ENCODE data around the gene MTF1.

The MTF1 gene

DNA sequence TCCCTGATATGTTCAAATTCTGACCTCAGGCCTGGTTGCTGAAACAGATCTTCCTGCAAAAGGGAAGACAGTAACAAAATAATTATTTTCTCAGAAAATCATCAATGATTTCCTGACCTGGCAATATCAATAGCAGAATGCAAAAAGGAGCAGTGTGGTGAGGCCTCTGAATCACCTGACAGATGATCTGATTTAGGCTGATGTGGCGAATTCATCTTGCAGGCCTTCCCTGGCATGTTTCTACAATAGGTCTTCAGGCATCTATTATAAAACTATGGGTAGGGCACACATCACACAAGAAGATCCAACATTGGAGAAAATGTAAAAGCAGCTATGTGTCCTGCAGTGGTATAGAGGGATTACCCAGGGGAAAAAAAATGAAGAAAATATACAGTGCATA is 7.1 kb upstream of the MTF1 start:
- DNase-seq = no peak

GRCh38 chr1:37865348-37866120 is 6.1 kb upstream of the MTF1 start:
- DNase-seq = no peak

DNA sequence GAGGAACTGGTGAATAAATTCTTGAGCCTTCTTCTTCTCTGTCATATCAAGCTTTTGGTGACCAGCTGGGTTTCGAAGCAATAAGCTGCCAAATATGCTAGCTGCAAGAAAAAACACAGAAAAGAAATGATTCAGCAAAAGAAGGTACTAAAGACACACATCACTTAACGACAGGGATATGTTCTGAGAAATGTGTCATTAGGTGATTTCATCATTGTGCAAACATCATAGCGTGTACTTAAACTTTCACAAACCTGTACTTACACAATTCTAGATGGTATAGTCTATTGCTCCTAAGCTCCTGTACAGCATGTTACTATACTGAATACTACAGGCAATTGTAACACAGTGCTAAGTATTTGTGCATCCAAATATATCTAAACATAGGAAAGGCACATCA is 2.9 kb upstream of the MTF1 start:
- no peak for DNase-seq

DNA sequence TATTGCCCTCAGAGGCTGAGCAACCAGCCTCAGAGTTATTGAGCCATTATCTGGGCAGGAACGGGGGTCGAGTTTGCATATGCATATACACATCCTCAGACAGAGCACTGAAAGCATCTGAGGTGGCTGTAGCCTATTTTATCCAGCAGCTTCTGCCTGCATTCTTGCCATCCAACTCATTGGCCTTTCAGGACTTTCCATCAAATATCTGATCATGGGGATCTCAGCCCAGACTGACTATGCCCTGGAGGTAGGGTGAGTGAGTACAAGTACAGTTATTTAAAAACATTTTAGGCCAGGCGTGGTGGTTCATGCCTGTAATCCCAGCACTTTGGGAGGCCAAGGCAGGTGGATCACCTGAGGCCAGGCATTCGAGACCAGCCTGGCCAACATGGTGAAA is 1.8 kb upstream of the MTF1 start:
- DNase-seq = no peak

- DNase-seq = no peak
Measured at GRCh38 chr1:37860346-37860666, 914 bp upstream of the MTF1 start.

DNA sequence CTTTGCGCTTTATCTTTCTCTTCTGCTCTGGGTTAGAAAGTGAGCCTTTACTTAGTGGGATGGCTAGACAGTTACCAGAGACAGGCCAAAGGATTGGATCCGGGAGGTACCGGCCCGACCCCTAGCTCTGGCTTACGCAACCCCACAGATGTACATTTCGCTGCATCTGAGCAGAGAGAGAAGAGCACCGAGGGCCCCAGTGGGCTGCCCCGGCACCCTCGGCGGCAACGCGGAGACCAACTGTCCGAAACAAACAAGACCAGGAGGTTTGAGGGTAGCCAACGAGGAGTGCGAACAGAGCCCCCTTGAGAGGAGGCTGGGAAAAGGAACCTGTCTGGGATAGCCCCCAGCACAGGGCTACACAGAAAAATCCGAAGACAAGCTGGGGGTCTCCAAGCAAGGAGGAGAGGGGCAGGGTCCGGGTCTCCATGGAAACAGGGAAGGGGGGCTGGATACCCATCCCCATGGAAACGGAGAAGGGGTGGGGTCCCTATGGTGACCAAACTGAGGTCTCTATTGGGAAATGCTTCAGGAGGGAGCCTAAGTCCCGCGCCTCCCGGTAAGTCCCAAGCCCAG is 373 bp downstream of the MTF1 start:
- DNase-seq = no peak

GRCh38 chr1:37854406-37854805 is 5.0 kb downstream of the MTF1 start:
- no peak for DNase-seq

- no peak for DNase-seq
Measured at GRCh38 chr1:37853157-37853556, 6.2 kb downstream of the MTF1 start.

DNA sequence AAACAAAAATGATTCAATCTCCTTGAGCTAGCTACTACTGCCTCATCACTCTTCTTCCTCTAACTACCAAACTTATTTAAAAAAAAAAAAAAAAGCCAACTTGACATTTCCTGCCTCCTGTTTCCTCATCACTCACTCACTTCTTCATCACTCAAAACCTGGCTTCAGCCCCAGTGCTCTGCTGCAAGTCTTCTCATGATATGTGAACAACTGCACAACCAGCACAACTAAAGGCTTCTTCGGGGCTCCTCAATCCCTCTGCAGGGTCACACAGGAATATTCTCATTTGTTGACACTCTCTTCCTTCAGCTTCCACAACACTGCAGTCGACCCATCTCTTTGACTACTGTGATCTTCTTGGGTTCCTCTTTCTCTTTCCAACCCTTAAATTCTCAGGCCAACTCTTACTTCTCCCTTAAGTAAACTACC is 7.6 kb downstream of the MTF1 start:
- DNase-seq = peak; percentile 49

- no peak for DNase-seq
Measured at GRCh38 chr1:37851262-37851661, 8.1 kb downstream of the MTF1 start.

DNA sequence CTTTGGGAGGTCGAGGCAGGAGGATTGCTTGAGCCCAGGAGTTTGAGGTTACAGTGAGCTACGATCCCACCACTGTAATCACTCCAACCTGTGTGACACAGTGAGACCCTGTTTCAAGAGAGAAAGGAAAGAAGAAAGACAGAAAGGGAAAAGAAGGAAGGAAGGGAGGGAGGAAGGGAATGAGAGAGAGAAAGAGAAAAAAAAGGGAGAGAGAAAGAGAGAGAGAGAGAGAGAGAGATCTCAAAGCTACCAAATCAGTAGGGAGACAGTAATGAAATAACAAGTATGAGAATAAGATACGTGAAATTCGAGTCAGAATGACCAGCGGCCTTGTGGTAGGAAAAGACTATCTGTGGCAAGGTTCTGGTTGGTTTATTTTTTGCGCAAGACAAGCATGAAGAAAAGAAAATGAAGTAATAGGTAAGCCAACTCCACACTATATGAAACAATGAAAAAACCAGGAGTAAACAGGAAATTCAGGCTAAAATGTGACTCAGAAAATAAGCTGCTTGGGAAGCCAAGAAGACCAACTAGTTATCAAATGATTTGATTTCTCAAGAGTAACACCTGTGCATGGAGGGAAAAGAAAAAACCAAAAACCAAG is 8.9 kb downstream of the MTF1 start:
- DNase-seq = no peak

DNA sequence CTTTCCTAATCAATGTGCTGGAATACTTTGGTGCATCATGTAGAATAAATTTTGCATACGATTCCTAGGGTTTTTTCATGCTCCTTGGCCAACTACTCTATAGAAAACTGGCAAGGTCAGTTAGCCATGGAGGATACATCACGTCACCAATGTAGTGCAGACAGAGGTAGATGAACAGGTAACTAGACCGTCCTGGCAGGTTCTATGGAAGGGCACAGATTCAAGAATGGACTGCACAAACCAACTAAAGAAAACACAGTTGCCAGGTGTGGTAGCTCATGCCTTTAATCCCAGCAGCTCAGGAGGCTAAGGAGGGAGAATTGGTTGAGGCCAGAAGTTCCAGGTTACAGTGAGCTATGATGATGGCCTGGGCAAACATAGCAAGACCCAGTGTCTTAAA is 9.9 kb downstream of the MTF1 start:
- no peak for DNase-seq

DNA sequence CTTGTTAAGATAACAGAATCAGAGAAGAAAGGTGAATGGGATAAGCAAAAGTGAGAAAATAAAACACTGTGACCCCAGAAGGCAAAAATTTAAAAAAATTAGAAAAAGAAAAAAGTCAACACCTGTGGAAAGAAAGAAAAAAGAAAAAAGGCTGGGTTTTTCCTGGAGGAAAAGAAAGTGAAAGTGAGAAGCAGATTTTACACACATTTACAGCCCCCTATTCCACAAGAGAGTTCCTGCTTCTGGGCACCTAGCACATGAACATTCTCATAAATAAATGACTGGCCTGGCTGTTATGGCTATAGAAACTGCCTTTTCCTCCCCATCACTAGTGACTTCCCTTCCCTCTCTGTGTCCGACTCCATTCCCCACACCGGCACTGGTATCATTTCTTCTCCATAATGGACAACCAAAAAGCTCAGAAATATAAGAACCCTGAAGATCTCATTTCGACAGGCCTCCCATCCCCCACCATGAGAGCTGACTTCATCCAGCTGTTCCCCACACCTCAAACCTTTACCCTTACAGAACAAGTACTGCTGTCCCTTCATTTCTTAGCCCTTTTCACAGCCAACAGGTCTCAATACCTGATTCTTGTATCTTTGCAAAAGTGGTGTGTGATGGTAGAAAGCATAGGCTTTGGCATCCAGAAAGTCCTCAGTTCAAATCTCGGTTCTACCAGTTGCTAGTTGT is 12.6 kb downstream of the MTF1 start:
- no peak for DNase-seq

- DNase-seq = peak; percentile 64
Measured at GRCh38 chr1:37845786-37846185, 13.6 kb downstream of the MTF1 start.

DNA sequence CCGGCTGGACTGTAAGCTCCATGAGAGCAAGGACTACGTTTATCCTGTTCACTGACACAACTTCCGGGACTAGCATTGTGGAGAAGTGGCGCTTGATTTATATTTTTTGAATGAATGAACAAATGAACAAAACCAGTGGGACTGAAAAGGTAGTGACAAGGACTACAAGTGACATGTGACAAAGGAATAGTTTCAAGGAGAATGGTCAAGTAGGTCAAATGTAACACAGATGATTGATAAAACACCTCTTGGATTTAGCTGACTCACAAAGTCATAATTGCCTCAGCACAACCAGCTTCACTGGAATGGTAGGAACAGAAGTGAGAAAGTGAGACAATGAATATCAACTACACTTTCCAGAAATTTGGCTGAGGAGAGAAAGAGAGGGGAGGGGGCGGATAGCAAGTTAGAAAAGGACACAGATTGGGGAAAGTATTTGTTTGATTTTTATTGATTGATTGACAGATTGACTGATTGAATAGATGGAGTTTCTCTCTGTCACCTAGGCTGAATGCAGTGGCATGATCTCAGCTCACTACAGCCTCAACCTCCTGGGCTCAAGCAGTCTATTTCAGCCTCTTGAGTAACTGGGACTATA is 14.2 kb downstream of the MTF1 start:
- DNase-seq = no peak

GRCh38 chr1:37844536-37844935 is 14.9 kb downstream of the MTF1 start:
- no peak for DNase-seq

GRCh38 chr1:37841652-37842051 is 17.7 kb downstream of the MTF1 start:
- no peak for DNase-seq

GRCh38 chr1:37840711-37841110 is 18.7 kb downstream of the MTF1 start:
- no peak for DNase-seq

DNA sequence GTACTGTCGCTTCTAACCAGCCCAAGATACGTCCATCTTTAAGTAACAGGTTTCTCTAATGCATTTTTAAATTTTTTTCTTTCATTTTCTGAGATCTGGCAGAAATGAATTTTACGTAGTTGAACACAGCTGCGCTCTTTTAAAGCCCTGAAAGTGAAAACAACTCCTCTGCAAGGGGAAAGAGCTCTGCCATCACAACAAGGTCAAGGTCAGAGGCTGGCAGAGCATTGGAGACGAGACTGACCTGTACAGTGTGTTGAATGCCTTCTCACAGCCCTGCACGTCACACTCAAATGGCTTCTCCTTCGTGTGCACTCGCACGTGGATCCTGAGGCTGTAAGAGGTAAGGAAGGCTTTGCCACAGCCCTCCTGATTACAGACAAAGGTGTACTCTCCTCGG is 19.7 kb downstream of the MTF1 start:
- no peak for DNase-seq

DNA sequence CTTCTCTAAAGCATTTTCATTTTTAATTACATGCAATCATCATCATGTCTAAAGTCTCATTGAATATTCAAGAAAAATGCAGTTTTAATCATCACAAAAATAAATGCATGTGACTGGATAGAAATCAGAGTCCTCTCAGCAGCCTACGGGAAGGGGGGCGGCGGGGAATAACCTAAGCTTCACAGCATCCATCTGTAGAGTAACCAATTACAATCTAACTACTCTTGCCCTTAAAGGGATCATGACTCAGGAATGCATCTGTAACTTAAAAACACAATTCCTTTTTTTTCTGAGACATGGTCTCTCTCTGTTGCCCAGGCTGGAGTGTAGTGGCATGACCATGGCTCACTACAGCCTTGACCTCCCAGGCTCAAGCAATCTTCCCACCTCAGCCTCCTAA is 22.6 kb downstream of the MTF1 start:
- no peak for DNase-seq

DNA sequence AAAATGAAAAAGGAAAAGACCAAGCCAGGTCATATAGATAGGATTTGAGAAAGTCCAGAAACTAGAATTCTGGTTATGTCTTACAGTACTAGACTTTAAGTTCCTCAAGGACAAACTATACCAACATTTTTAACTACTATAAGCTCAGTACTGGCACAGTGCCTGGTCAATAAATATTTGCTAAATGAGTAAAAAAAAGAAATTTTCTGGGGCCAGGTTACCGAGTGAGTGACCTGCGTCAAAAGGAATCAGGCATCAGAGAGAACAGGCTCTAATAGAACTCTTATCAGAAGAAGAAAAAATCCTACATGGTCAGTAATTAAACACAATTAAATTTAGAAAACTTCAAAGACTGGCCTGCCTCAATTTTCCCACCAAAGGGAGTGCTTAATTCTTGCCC is 27.6 kb downstream of the MTF1 start:
- DNase-seq = no peak

DNA sequence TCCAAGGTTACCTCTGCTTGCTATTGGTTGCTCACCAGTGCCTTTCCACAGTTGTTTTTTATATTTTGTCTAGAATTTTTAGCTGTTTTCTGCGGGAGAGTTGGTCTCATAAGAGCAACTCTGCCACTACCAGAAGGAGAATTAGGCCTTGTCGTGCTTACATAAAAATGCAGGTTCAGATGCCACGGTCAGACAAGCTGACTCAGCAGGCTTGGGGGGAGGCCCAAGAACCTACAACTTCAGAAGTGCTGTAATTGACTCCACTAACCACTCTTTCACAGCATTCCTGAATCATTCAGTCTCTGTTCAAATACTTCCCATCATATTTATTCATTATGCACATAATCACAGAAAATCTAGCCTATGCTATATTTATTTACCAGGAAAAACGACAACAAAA is 28.3 kb downstream of the MTF1 start:
- no peak for DNase-seq

DNA sequence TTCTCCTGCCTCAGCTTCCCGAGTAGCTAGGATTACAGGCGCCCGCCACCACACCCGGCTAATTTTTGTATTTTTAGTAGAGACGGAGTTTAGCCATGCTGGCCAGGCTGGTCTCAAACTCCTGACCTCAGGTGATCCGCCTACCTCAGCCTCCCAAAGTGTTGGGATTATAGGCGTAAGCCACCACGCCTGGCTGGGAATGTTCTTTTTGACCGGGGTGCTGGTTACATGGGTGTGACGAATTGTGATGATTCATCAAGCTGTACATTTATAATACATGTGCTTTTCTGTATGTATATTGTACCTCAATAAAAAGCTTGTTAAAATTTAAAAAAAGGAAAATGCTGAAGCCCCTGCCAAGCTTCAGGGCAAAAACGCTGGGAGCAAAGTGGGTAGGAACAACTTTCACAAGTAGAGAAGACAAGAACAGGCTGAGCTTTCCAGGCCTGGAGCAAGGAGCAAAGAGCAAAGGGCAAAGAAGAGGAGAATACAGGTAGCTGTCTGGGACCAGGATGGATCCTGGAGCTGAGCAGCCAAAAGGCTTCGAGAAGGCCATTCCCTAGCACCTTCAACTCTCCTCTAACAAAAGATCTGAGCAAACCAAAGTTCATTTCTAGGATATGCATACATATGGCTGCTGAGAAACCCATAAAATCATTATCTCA is 30.9 kb downstream of the MTF1 start:
- no peak for DNase-seq
